Measurements from ENCODE around the gene SFXN2. TPM values are rescaled to one million over a fixed set of nuclear protein-coding genes. Genes with fewer than 3 reads are reported as not detected.

SFXN2 gene
- total and polyA plus RNA-seq, 8 donors = 15.7 to 21.0 (median 17.9) TPM

DNA sequence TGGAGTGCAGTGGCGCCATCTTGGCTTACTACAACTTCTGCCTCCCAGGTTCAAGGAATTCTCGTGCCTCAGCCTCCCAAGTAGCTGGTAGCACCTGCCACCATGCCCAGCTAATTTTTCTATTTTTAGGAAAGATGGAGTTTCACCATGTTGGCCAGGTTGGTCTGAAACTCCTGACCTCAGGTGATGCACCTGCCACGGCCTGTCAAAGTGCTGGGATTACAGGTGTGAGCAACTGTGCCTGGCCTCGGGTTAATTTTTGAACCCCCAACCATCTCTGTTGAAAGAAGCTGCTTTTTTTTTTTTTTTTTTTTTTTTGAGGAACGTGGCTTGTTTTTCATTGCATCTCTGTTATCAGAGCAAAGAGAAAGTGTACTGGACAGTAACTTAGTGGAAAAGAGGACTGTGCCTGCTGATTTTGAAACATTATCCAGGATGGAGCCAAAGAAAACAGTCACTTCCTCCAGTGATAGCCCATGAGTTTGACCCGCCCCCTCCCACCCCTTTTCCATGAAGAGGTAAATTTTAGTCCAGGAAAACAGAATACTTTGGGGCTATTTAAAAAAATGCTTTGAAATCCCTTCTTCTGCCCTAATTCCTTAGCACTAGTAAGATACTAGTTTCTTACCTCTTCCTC lies 67.6 kb downstream of the SFXN2 start:
- no peaks in the 10 kb centered on the region for H3K9me3 ChIP-seq
- DNase-seq (peak in 1 of 4 donors; percentile 68), ATAC-seq (peak; percentile 26)
- intact Hi-C loops (cut with DNase I) = no loop called here
- TF ChIP-seq, protein P1, sequence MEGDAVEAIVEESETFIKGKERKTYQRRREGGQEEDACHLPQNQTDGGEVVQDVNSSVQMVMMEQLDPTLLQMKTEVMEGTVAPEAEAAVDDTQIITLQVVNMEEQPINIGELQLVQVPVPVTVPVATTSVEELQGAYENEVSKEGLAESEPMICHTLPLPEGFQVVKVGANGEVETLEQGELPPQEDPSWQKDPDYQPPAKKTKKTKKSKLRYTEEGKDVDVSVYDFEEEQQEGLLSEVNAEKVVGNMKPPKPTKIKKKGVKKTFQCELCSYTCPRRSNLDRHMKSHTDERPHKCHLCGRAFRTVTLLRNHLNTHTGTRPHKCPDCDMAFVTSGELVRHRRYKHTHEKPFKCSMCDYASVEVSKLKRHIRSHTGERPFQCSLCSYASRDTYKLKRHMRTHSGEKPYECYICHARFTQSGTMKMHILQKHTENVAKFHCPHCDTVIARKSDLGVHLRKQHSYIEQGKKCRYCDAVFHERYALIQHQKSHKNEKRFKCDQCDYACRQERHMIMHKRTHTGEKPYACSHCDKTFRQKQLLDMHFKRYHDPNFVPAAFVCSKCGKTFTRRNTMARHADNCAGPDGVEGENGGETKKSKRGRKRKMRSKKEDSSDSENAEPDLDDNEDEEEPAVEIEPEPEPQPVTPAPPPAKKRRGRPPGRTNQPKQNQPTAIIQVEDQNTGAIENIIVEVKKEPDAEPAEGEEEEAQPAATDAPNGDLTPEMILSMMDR (IDR thresholded peaks at IDR 0.05) = no peak
- peaks cover 72 to 98% of the 10 kb centered on the region in 2 donors for H3K4me1 ChIP-seq
- H3K27ac ChIP-seq = peak overlapping the region; percentile 77 to 91
- H3K36me3 ChIP-seq = no peaks in the 10 kb centered on the region
- H3K27me3 ChIP-seq = no peaks in the 10 kb centered on the region
- H3K4me3 ChIP-seq = no peak overlapping the region

DNA sequence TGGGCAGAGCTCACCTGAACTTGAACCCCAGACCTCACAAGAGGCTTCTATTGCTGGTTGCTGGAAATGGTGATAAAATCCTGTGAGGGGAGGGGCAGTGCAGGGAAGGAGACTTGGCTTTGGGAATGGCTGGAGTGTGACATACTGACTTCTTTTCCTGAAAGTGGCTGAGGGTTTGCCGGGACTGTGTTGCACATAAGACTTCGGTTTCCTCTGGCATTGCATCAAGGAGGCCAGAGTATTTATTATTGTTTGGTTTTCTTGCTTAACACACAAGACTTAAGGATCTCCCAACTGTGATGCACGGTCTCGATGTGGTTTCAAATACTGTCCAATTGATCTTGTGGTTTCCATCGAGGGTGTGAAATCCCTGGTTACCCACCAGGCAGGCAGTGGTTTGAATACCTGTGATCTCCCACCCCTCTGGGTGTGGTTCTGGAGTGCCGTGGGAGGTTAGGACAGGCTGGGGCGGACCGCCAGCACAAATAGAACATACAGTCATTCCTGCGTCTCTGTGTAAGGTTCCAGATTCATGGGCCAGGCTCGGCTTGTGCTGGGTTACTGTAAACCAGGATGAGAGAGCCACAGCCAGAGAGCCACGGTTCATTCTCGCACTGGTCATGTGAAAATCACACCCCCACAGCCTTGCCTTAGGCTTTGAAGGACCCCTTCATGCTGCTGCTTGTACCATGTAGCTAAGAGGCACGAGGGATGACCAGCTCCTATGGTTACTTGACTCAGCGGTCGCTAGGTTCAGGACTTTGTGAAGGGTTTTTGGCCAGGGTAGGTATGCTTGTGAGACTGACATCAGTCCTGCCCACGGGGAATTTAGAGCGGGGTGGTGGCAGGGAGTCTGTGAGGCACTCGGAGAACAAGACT lies 68.5 kb downstream of the SFXN2 start:
- Histone ChIP-seq H3K4me3 (no peak overlapping the region), H3K4me1 (peaks cover 72 to 93% of the 10 kb centered on the region in 2 donors), H3K27me3 (no peaks in the 10 kb centered on the region), H3K27ac (peak overlapping the region; percentile 77 to 91), H3K9me3 (no peaks in the 10 kb centered on the region), H3K36me3 (no peaks in the 10 kb centered on the region)
- TF ChIP-seq, protein P1 (IDR thresholded peaks at IDR 0.05) = no peak
- intact Hi-C loops (cut with DNase I) = no loop called here
- DNase-seq (peak in 2 of 4 donors; percentile 68 to 71), ATAC-seq (peak; percentile 80)

DNA sequence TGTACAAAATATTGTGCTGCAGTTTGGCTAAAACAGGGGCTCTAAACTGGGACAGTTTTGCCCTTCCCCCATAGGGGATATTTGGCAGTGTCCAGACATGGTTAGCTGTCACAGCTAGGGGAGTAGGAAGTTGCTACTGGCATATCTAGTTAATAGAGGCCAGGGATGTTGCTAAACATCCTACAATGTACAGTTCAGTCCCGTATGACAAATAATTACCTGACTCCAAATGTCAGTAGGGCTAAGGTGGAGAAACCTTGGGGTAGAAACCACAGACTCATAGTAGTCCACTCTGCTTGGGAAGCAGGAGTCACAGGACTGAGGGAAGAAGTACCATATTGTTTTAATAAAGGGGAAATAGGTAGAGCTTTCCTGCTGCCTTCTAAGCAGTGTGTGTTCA lies 69.1 kb downstream of the SFXN2 start:
- Histone ChIP-seq H3K36me3 (no peaks in the 10 kb centered on the region), H3K4me3 (no peak overlapping the region), H3K27me3 (no peaks in the 10 kb centered on the region), H3K9me3 (no peaks in the 10 kb centered on the region), H3K4me1 (peaks cover 67 to 93% of the 10 kb centered on the region in 2 donors), H3K27ac (peak overlapping the region; percentile 77 to 91)
- intact Hi-C loops (cut with DNase I) = no loop called here
- DNase-seq (no peak), ATAC-seq (peak; percentile 7)
- TF ChIP-seq, protein P1 (IDR thresholded peaks at IDR 0.05) = no peak

DNA sequence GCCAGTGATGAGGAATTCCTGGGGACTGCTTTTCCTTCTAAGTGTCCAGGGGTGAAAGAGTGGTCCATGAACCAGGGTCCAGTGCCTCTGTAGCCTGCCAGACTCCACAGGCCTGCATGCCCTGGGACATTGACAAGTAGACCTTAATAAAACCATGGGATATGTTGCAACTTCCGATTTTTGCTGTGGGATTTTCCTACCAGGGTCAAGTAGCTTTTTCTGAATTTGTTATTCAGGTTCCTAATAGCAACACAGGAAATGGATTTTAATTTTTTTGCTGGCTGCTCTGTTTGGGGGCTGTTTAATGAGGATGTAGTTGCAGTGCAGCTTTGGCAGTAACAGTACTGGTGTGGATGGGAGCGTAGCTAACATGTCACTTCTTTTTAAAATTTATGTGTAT lies 71.4 kb downstream of the SFXN2 start:
- DNase-seq (peak in 2 of 4 donors; percentile 62 to 82), ATAC-seq (peak; percentile 8)
- Histone ChIP-seq H3K4me3 (no peak overlapping the region), H3K27me3 (no peaks in the 10 kb centered on the region), H3K4me1 (peaks cover 52 to 79% of the 10 kb centered on the region in 2 donors), H3K36me3 (no peaks in the 10 kb centered on the region), H3K9me3 (no peaks in the 10 kb centered on the region), H3K27ac (peak overlapping the region; percentile 59 to 62)
- TF ChIP-seq, protein P1 (IDR thresholded peaks at IDR 0.05) = no peak
- intact Hi-C loops (cut with DNase I) = no loop called here

DNA sequence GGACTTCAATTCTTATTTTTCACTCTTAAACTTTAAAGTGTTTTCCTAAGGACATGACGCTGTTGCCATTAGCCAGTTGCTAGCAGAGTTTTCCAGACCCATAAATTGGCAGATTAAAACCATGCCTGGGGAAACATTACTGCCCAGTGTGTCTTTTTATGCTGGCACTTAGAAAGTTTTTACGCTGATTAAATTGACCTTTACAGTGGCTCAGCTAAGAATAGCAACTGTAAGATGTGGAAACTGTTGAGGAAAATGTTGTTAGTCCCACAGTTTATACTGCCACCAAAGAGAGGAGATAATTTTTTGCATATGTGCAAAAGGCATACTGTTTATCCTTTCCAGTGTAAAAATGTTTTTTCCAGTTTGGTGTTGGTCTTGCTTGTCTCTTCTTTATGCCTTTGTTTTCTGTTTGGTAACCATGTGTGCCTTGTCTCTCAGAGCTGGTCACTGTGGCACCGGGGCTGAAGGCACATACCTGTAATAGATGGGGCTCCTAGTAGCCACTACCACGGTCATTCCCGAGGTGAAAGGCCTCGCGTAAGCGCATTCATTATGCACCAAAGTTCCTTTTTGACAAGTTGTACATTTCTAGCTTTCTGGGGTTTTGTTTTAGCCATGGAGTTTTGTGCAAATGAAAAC lies 77.4 kb downstream of the SFXN2 start:
- Histone ChIP-seq H3K27ac (no peak overlapping the region), H3K4me3 (no peak overlapping the region), H3K36me3 (no peaks in the 10 kb centered on the region), H3K9me3 (no peaks in the 10 kb centered on the region), H3K4me1 (peaks cover 29 to 59% of the 10 kb centered on the region in 2 donors), H3K27me3 (no peaks in the 10 kb centered on the region)
- DNase-seq = no peak
- no peak for ATAC-seq
- intact Hi-C loops (cut with DNase I) = no loop called here
- TF ChIP-seq, protein P1 (IDR thresholded peaks at IDR 0.05) = no peak
